ENCODE measurements around the gene WDR59.

WDR59 gene

GRCh38 chr16:74825016-74825415 is 159.9 kb downstream of the WDR59 start:
- no peak overlapping the region for H3K4me3 ChIP-seq (ENCODE audit: low read depth, low read length)
- TF ChIP-seq CTCF (IDR thresholded peaks at IDR 0.05; ENCODE audit: low read depth, low read length), result no peak
- TF ChIP-seq POLR2A (IDR thresholded peaks at IDR 0.05; ENCODE audit: extremely low read depth, insufficient read length), result no peak
- no peak for TF ChIP-seq MYC (IDR thresholded peaks at IDR 0.05; ENCODE audit: low read depth, low read length)
- TF ChIP-seq, protein P1, sequence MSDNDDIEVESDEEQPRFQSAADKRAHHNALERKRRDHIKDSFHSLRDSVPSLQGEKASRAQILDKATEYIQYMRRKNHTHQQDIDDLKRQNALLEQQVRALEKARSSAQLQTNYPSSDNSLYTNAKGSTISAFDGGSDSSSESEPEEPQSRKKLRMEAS (IDR thresholded peaks at IDR 0.05; ENCODE audit: low read depth, low read length), result no peak
- no peak for DNase-seq (ENCODE audit: low read depth)

Measured in NB4 (cell line).